B cell (primary cell): ENCODE results near the gene NFAM1. TPM values are rescaled to one million over a fixed set of nuclear protein-coding genes. Genes with fewer than 3 reads are reported as not detected.

Experiments
- ATAC-seq: fragments of 200-7000 bp; cut with Tn5 transposase; one replicate; pipeline ENCODE4 v1.10.0; 2021; ENCODE audit warnings: low read depth, mild to moderate bottlenecking, moderate number of reproducible peaks, moderate library complexity
- CTCF ChIA-PET: fragments of 350-600 bp; sonication (Branson Sonifier 250); formaldehyde crosslinking; loops from one replicate; lab custom pipeline; 2021; ENCODE audit warnings: antibody characterized with exemption, inconsistent platforms; lab: Charles Lee
- POLR2A ChIA-PET: fragments of 350-600 bp; sonication (Branson Sonifier 250); formaldehyde crosslinking; loops from one replicate; lab custom pipeline; 2021; ENCODE audit warnings: antibody characterized with exemption; lab: Charles Lee
- DNase-seq: peaks from one replicate; pipeline ENCODE4 v3.0.0; 2013
- H2AFZ ChIP-seq: 2 replicates; pipeline ENCODE4 v1.6.1; 2012; ENCODE audit warnings: mild to moderate bottlenecking, low read depth, low read length; ENCODE audit not compliant: insufficient read depth, poor library complexity, severe bottlenecking
- H3K27ac ChIP-seq, 2 donors: 1 replicate in 1 of 2; 2 replicates in 1 of 2; pipeline ENCODE4 v1.5.1; 2012 to 2013; ENCODE audit warnings: low read length in 2 of 2, mild to moderate bottlenecking in 2 of 2, moderate library complexity in 1 of 2
- H3K27me3 ChIP-seq, 4 experiments: fragments of 200-600 bp in 1 of 4; sonication (generic) in 1 of 4; replicated peaks in 1 of 4; 1 replicate in 2 of 4; 2 replicates in 2 of 4; pipeline versions ENCODE4 v1.6.1 to v1.7.0; 2013 to 2016; ENCODE audit warnings: low read length in 3 of 4, mild to moderate bottlenecking in 2 of 4, mixed read lengths in 1 of 4, moderate library complexity in 1 of 4; ENCODE audit not compliant: insufficient read depth in 4 of 4, control insufficient read depth in 3 of 4; ENCODE audit errors: control extremely low read depth in 1 of 4
- H3K36me3 ChIP-seq, 2 experiments: replicated peaks in 1 of 2; 1 replicate in 1 of 2; 2 replicates in 1 of 2; pipeline versions ENCODE4 v1.6.1 to v1.7.1; 2013; ENCODE audit warnings: low read length in 1 of 2; ENCODE audit not compliant: insufficient read depth in 2 of 2, control insufficient read depth in 1 of 2; ENCODE audit errors: control extremely low read depth in 1 of 2, extremely low read depth in 1 of 2
- H3K4me1 ChIP-seq, 2 donors: fragments of 200-600 bp in 1 of 2; sonication (generic) in 1 of 2; 1 replicate in 1 of 2; 2 replicates in 1 of 2; pipeline versions ENCODE4 v1.5.1 to v1.6.1; 2013 to 2017; ENCODE audit warnings: low read length in 2 of 2; ENCODE audit not compliant: control insufficient read depth in 2 of 2, insufficient read depth in 2 of 2
- H3K4me2 ChIP-seq: replicated peaks from 2 replicates; pipeline ENCODE3; 2012; ENCODE audit warnings: mild to moderate bottlenecking, low read depth, low read length; ENCODE audit not compliant: poor library complexity, severe bottlenecking
- H3K4me3 ChIP-seq, 5 experiments: fragments of 200-600 bp in 1 of 5; sonication (generic) in 1 of 5; 1 replicate in 3 of 5; 2 replicates in 2 of 5; pipeline versions ENCODE4 v1.5.1 to v1.7.0; 2011 to 2016; ENCODE audit warnings: low read length in 4 of 5, mild to moderate bottlenecking in 4 of 5, low read depth in 2 of 5, control low read depth in 1 of 5, moderate library complexity in 1 of 5; ENCODE audit not compliant: insufficient read depth in 1 of 5; ENCODE audit errors: control extremely low read depth in 1 of 5, extremely low read depth in 1 of 5
- H3K79me2 ChIP-seq: fragments of 200-600 bp; sonication (generic); one replicate; pipeline ENCODE4 v1.6.0; 2016; ENCODE audit warnings: low read length; ENCODE audit not compliant: control insufficient read depth, insufficient read depth
- H3K9ac ChIP-seq: fragments of 200-600 bp; sonication (generic); 2 replicates; pipeline ENCODE4 v1.6.1; 2017; ENCODE audit warnings: mild to moderate bottlenecking, low read length, moderate library complexity
- H3K9me3 ChIP-seq, 3 donors: one replicate each; pipeline versions ENCODE4 v1.6.1 to v1.7.1; 2013; ENCODE audit warnings: low read length in 2 of 3; ENCODE audit not compliant: control insufficient read depth in 2 of 3, insufficient read depth in 1 of 3; ENCODE audit errors: control extremely low read depth in 1 of 3
- H4K20me1 ChIP-seq: 2 replicates; pipeline ENCODE4 v1.6.0; 2012; ENCODE audit warnings: mild to moderate bottlenecking, low read length; ENCODE audit not compliant: insufficient read depth, control insufficient read depth, poor library complexity, severe bottlenecking
- H3K27ac Mint-ChIP-seq: one replicate; pipeline ENCODE4 v1.8.0; 2021; ENCODE audit warnings: mixed read lengths
- H3K27me3 Mint-ChIP-seq: one replicate; pipeline ENCODE4 v1.8.0; 2021; ENCODE audit warnings: mixed read lengths
- H3K4me1 Mint-ChIP-seq: one replicate; pipeline ENCODE4 v1.8.0; 2021; ENCODE audit warnings: mixed read lengths
- H3K4me3 Mint-ChIP-seq: one replicate; pipeline ENCODE4 v1.8.0; 2021; ENCODE audit warnings: mixed read lengths
- H3K9me3 Mint-ChIP-seq: one replicate; pipeline ENCODE4 v1.8.0; 2022; ENCODE audit warnings: mixed read lengths; ENCODE audit not compliant: insufficient read depth
- EZH2 ChIP-seq: IDR thresholded peaks from 2 replicates; pipeline ENCODE4 v1.6.1; 2012; ENCODE audit warnings: borderline replicate concordance, low read depth, mild to moderate bottlenecking, moderate library complexity, low read length; ENCODE audit not compliant: insufficient read depth, poor library complexity, severe bottlenecking
- WGBS: methylation state at CpG from one replicate; pipeline ENCODE4 v1.1.5; 2013; ENCODE audit warnings: missing lambda C conversion rate; ENCODE audit not compliant: insufficient coverage; 5-methylcytosine and 5-hydroxymethylcytosine counted together
- intact Hi-C: fragments of 100-400 bp; cut with micrococcal nuclease; formaldehyde crosslinking; loops from one replicate; pipeline ENCODE4 v1.10.0; 2022
- polyA plus RNA-seq: library from polyadenylated mRNA; depleted of rRNA; stranded (reverse); fragments of >200 nt; gene quantifications from 2 replicates; pipeline ENCODE4 v1.2.3, GENCODE V29; 2012
- total RNA-seq, 2 donors: library from RNA; stranded (reverse); fragments of 120-200 nt in 1 of 2; gene quantifications; 1 replicate in 1 of 2; 2 replicates in 1 of 2; pipeline versions ENCODE4 v1.2.3 to v1.2.4, GENCODE V29; 2013 to 2022
- TF ChIP-seq, protein P1 (sequence below): fragments of 200-600 bp; IDR thresholded peaks from one replicate; pipeline ENCODE4 v1.8.0; 2022; ENCODE audit warnings: antibody characterized with exemption, mild to moderate bottlenecking

The NFAM1 gene
- total and polyA plus RNA-seq, 2 donors (not counting 1 experiment from before 2014, with no cell fraction given) = 0.27 to 0.52 TPM

DNA sequence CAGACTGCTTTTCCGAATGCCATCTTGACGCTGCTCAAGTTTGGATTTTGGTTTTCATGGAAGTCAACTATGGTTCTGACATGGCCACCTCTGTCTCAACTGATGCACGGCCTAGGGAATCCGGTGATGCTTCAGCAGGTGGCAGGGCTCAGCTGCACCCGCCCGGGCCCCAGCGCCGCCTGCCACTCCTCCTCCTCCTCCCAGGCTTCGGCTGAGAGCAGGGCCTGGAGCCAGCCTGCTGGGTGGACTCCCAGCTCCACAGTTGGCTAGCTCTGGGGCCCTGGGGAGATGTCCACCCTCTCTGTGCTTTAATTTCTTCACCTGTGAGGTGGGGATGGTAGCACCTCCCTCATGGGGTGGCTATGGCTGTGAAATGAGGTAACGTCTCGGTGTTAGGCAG lies 20.3 kb upstream of the NFAM1 start:
- Histone ChIP-seq H3K79me2 (no peaks in the 10 kb centered on the region), H3K4me2 (no peak overlapping the region), H4K20me1 (no peaks in the 10 kb centered on the region), H3K27me3 (peaks cover 0 to 5% (median 3%) of the 10 kb centered on the region in 4 experiments), H2AFZ (no peak overlapping the region), H3K9ac (no peak overlapping the region), H3K36me3 (no peaks in the 10 kb centered on the region), H3K9me3 (no peaks in the 10 kb centered on the region), H3K4me1 (no peaks in the 10 kb centered on the region), H3K27ac (no peak overlapping the region), H3K4me3 (no peak overlapping the region)
- Mint-ChIP-seq H3K4me3 (no peak overlapping the region), H3K27me3 (peaks cover 11% of the 10 kb centered on the region), H3K9me3 (no peaks in the 10 kb centered on the region), H3K27ac (no peak overlapping the region), H3K4me1 (peaks cover 2% of the 10 kb centered on the region)
- no peak for TF ChIP-seq EZH2
- TF ChIP-seq, protein P1, sequence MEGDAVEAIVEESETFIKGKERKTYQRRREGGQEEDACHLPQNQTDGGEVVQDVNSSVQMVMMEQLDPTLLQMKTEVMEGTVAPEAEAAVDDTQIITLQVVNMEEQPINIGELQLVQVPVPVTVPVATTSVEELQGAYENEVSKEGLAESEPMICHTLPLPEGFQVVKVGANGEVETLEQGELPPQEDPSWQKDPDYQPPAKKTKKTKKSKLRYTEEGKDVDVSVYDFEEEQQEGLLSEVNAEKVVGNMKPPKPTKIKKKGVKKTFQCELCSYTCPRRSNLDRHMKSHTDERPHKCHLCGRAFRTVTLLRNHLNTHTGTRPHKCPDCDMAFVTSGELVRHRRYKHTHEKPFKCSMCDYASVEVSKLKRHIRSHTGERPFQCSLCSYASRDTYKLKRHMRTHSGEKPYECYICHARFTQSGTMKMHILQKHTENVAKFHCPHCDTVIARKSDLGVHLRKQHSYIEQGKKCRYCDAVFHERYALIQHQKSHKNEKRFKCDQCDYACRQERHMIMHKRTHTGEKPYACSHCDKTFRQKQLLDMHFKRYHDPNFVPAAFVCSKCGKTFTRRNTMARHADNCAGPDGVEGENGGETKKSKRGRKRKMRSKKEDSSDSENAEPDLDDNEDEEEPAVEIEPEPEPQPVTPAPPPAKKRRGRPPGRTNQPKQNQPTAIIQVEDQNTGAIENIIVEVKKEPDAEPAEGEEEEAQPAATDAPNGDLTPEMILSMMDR = no peak
- ChIA-PET CTCF (interaction anchor here (0.5 to 0.9 kb wide), 2 partner anchors 8 to 221 kb away, joined by 3 to 4 read pairs; no protein-coding TSS in a partner anchor), POLR2A (interaction anchor here (0.6 kb wide), 1 partner anchor 15 kb away, joined by 3 read pairs; no protein-coding TSS in a partner anchor)
- 97% methylated on average over 4 of the region's 11 CpGs for WGBS
- ATAC-seq (no peak), DNase-seq (no peak)
- intact Hi-C loops = no loop called here

DNA sequence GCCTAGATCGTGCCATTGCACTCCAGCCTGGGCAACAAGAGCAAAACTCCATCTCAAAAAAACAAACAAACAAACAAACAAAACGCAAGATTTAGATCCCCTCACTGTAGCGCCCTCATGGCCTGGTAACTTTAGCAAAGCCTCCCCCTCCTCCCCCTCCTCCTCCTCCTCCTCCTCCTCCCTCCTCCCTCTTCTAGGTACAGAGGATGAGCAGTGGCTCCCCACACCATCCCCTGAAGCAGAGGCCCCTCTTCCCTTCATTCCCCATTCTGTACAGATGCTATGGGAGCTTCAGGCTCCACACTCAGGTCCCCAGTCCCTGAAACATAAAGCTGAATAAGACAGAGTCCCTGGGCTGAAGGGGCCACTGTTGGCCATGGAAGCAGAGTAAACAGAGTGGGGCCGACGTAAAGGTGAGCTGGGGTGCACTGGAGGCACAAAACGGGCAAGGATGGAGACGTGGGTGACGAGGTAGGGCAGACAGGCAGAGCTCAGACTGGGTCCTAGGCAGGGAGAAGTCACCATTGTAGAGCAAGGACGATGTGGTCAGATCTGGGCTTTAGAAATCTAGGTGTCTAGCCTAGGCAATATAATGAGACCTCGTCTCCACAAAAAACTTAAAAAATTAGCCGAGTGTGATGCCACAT lies 19.4 kb upstream of the NFAM1 start:
- Mint-ChIP-seq H3K27ac (no peak overlapping the region), H3K4me3 (no peak overlapping the region), H3K4me1 (peaks cover under 1% of the 10 kb centered on the region), H3K27me3 (peaks cover 11% of the 10 kb centered on the region), H3K9me3 (no peaks in the 10 kb centered on the region)
- no peaks in the 10 kb centered on the region for H4K20me1 ChIP-seq
- peaks cover 0 to 9% (median 3%) of the 10 kb centered on the region in 4 experiments for H3K27me3 ChIP-seq
- H3K4me3 ChIP-seq = no peak overlapping the region
- 97% methylated on average over 9 of the region's 11 CpGs for WGBS
- TF ChIP-seq, protein P1 = no peak
- no peak for TF ChIP-seq EZH2
- H3K36me3 ChIP-seq = no peaks in the 10 kb centered on the region
- no peak overlapping the region for H2AFZ ChIP-seq
- intact Hi-C loops = no loop called here
- no peaks in the 10 kb centered on the region for H3K79me2 ChIP-seq
- no peak overlapping the region for H3K27ac ChIP-seq
- no peaks in the 10 kb centered on the region for H3K4me1 ChIP-seq
- H3K9ac ChIP-seq = no peak overlapping the region
- H3K9me3 ChIP-seq = peaks cover 0 to 4% (median 0%) of the 10 kb centered on the region in 3 donors
- DNase-seq = no peak
- H3K4me2 ChIP-seq = no peak overlapping the region
- ATAC-seq = no peak
- POLR2A ChIA-PET = interaction anchor here (0.6 to 0.7 kb wide), 2 partner anchors 16 to 705 kb away, joined by 3 to 5 read pairs; no protein-coding TSS in a partner anchor
- CTCF ChIA-PET = interaction anchor here (0.5 to 0.7 kb wide), 2 partner anchors 220 to 486 kb away, joined by 3 to 6 read pairs; no protein-coding TSS in a partner anchor
